ENCODE results near the gene CRYGS. TPM values are rescaled to one million over a fixed set of nuclear protein-coding genes. Genes with fewer than 3 reads are reported as not detected.
"Not testable (repeated sequence)": the region's sequence is repeated elsewhere in the genome, so short reads cannot be mapped to it uniquely, and the experiment has no call there.

The CRYGS gene
- total RNA-seq, 1 experiment from 2014 or later, result 4.3 TPM

GRCh38 chr3:186502138-186502948 lies 41.8 kb downstream of the CRYGS start:
- no peak overlapping the region for H3K4me3 ChIP-seq (replicated peaks in 1 of 2; ENCODE audit: low read depth in 1 of 2, low read length in 2 of 2)
- TF ChIP-seq ZBTB33 (IDR thresholded peaks at IDR 0.05; ENCODE audit: extremely low read depth, insufficient replicate concordance, low read length) (no peak), SP1 (IDR thresholded peaks at IDR 0.05; ENCODE audit: low read depth) (no peak), FOSL1 (IDR thresholded peaks at IDR 0.05; ENCODE audit: low read depth) (no peak), CBX3 (IDR thresholded peaks at IDR 0.05; ENCODE audit: low read depth) (no peak), ATF3 (IDR thresholded peaks at IDR 0.05) (no peak), SRF (IDR thresholded peaks at IDR 0.05; ENCODE audit: low read depth) (no peak), ZNF274 (IDR thresholded peaks at IDR 0.05; ENCODE audit: low read depth, low read length) (no peak)
- H3K36me3 ChIP-seq (ENCODE audit: control insufficient read depth in 1 of 2, insufficient read depth in 2 of 2, low read length in 2 of 2), result no peaks in the 10 kb centered on the region
- H3K4me1 ChIP-seq (ENCODE audit: control insufficient read depth in 1 of 2, insufficient read depth in 2 of 2, low read length in 2 of 2), result no peaks in the 10 kb centered on the region
- CTCF ChIA-PET, result no interaction called here
- H3K27me3 ChIP-seq (ENCODE audit: insufficient read depth, low read length), result peaks cover 40% of the 10 kb centered on the region
- no peaks in the 10 kb centered on the region for H3K9me2 ChIP-seq (ENCODE audit: insufficient read depth)
- no peaks in the 10 kb centered on the region for H3K79me2 ChIP-seq (ENCODE audit: insufficient read depth, low read length)
- RAD21 ChIA-PET (ENCODE audit: low non-redundant PET in 1 of 2, low total read pairs in 2 of 2, uncharacterized antibody in 2 of 2, unreplicated experiment in 2 of 2), result no interaction called here
- no peaks in the 10 kb centered on the region for H3K9me3 ChIP-seq (ENCODE audit: control insufficient read depth in 1 of 2, insufficient read depth in 1 of 2, low read depth in 1 of 2, low read length in 2 of 2)
- H3K27ac ChIP-seq (ENCODE audit: low read depth, low read length), result no peak overlapping the region
- ATAC-seq (no peak), DNase-seq (ENCODE audit: low read depth, low spot score) (no peak)
- BruUV-seq (replicated peaks), result no TSS peak
- H4K20me1 ChIP-seq (ENCODE audit: insufficient read depth), result no peaks in the 10 kb centered on the region
- intact Hi-C loops (cut with micrococcal nuclease), result no loop called here
- no peak overlapping the region for H3K4me2 ChIP-seq (ENCODE audit: low read length)
- H2AFZ ChIP-seq (ENCODE audit: low read depth, low read length, poor library complexity, severe bottlenecking), result no peak overlapping the region
- POLR2A ChIA-PET, result no interaction called here
- H3K9ac ChIP-seq (ENCODE audit: low read length), result no peak overlapping the region

- H3K27ac ChIP-seq (ENCODE audit: low read depth, low read length); H3K36me3 ChIP-seq (ENCODE audit: control insufficient read depth in 1 of 2, insufficient read depth in 2 of 2, low read length in 2 of 2); POLR2A ChIA-PET; ATAC-seq; H3K4me2 ChIP-seq (ENCODE audit: low read length); H3K79me2 ChIP-seq (ENCODE audit: insufficient read depth, low read length); H3K4me1 ChIP-seq (ENCODE audit: control insufficient read depth in 1 of 2, insufficient read depth in 2 of 2, low read length in 2 of 2); H3K9ac ChIP-seq (ENCODE audit: low read length); CTCF ChIA-PET; H4K20me1 ChIP-seq (ENCODE audit: insufficient read depth); DNase-seq (ENCODE audit: low read depth, low spot score); BruUV-seq (replicated peaks); intact Hi-C loops (cut with micrococcal nuclease); H2AFZ ChIP-seq (ENCODE audit: low read depth, low read length, poor library complexity, severe bottlenecking); RAD21 ChIA-PET (ENCODE audit: low non-redundant PET in 1 of 2, low total read pairs in 2 of 2, uncharacterized antibody in 2 of 2, unreplicated experiment in 2 of 2); H3K4me3 ChIP-seq (replicated peaks in 1 of 2; ENCODE audit: low read depth in 1 of 2, low read length in 2 of 2); H3K9me3 ChIP-seq (ENCODE audit: control insufficient read depth in 1 of 2, insufficient read depth in 1 of 2, low read depth in 1 of 2, low read length in 2 of 2); H3K9me2 ChIP-seq (ENCODE audit: insufficient read depth): not testable (repeated sequence)
- peaks cover 32% of the 10 kb centered on the region for H3K27me3 ChIP-seq (ENCODE audit: insufficient read depth, low read length)
Measured at GRCh38 chr3:186499949-186500348, 44.2 kb downstream of the CRYGS start.

- H3K9ac ChIP-seq (ENCODE audit: low read length); H3K9me3 ChIP-seq (ENCODE audit: control insufficient read depth in 1 of 2, insufficient read depth in 1 of 2, low read depth in 1 of 2, low read length in 2 of 2); POLR2A ChIA-PET; H3K4me1 ChIP-seq (ENCODE audit: control insufficient read depth in 1 of 2, insufficient read depth in 2 of 2, low read length in 2 of 2); H3K9me2 ChIP-seq (ENCODE audit: insufficient read depth); H3K4me3 ChIP-seq (replicated peaks in 1 of 2; ENCODE audit: low read depth in 1 of 2, low read length in 2 of 2); H2AFZ ChIP-seq (ENCODE audit: low read depth, low read length, poor library complexity, severe bottlenecking); CTCF ChIA-PET; H3K36me3 ChIP-seq (ENCODE audit: control insufficient read depth in 1 of 2, insufficient read depth in 2 of 2, low read length in 2 of 2); DNase-seq (ENCODE audit: low read depth, low spot score); ATAC-seq; H3K79me2 ChIP-seq (ENCODE audit: insufficient read depth, low read length); H3K4me2 ChIP-seq (ENCODE audit: low read length); H4K20me1 ChIP-seq (ENCODE audit: insufficient read depth); RAD21 ChIA-PET (ENCODE audit: low non-redundant PET in 1 of 2, low total read pairs in 2 of 2, uncharacterized antibody in 2 of 2, unreplicated experiment in 2 of 2); intact Hi-C loops (cut with micrococcal nuclease); BruUV-seq (replicated peaks); H3K27ac ChIP-seq (ENCODE audit: low read depth, low read length): not testable (repeated sequence)
- peaks cover 31% of the 10 kb centered on the region for H3K27me3 ChIP-seq (ENCODE audit: insufficient read depth, low read length)
Measured at GRCh38 chr3:186498022-186498421, 46.2 kb downstream of the CRYGS start.

All from HCT116 (cell line).